ENCODE results near the gene ACOXL. TPM values are rescaled to one million over a fixed set of nuclear protein-coding genes. Genes with fewer than 3 reads are reported as not detected.

The ACOXL gene
- total RNA-seq, 2 donors from 2014 or later: not detected

DNA sequence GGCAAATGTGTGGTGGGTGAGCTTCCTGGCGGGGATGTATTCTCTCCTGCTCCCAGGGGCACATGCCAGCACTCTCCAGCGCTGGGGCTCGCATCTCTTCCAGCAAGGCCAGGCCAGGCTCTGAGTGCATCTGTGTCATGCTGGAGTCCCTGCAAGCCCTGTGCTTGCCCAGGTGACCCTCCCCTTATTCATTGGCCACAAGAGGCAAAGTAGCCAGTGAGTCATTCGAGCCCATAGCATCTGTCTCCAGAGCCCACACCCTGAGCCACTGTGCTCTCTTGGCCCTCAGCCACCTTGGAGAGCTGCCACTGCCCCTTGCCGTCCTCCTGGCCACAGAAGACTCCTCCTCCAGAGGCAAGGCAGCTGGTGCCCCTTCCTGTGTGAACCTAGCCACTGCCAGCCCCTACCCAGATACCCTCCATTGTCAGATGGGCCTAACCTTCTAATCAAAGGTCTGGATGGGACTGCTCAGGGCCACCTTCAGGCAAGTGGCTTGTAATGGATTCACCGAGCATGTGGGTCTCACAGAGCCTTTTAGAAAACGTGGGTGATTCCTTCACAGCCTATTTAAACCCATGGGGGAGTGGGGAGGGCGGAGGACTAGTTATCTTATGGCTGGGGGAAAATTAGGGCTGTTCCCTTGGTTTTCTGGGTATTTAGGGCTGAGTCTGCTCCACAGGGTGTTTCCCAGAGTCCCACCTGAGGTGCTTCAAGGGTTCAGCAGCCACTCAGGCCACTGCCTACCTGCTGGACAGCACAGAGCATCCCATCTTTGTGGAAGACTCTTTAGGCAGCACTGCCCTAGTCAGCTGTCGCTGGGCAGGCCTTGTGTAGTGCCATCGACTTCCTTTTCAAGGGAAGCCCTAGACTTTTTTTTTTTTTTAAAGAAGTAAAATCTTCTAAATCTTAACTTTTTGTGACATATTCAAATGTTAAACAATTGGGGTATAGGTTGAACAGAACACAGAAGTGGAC is 137.4 kb downstream of the ACOXL start:
- DNase-seq (ENCODE audit: low spot score) (no peak), ATAC-seq (ENCODE audit: insufficient number of reproducible peaks, low FRiP score, low read depth) (no peak)
- Histone ChIP-seq H3K27me3 (replicated peaks; ENCODE audit: insufficient read depth) (no peaks in the 10 kb centered on the region), H3K9me3 (no peaks in the 10 kb centered on the region), H3K27ac (no peak overlapping the region), H3K36me3 (no peaks in the 10 kb centered on the region), H3K4me3 (no peak overlapping the region), H3K4me1 (ENCODE audit: control insufficient read depth in 1 of 2, low read depth in 2 of 2) (no peaks in the 10 kb centered on the region)
- TF ChIP-seq, protein P1, sequence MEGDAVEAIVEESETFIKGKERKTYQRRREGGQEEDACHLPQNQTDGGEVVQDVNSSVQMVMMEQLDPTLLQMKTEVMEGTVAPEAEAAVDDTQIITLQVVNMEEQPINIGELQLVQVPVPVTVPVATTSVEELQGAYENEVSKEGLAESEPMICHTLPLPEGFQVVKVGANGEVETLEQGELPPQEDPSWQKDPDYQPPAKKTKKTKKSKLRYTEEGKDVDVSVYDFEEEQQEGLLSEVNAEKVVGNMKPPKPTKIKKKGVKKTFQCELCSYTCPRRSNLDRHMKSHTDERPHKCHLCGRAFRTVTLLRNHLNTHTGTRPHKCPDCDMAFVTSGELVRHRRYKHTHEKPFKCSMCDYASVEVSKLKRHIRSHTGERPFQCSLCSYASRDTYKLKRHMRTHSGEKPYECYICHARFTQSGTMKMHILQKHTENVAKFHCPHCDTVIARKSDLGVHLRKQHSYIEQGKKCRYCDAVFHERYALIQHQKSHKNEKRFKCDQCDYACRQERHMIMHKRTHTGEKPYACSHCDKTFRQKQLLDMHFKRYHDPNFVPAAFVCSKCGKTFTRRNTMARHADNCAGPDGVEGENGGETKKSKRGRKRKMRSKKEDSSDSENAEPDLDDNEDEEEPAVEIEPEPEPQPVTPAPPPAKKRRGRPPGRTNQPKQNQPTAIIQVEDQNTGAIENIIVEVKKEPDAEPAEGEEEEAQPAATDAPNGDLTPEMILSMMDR (IDR thresholded peaks at IDR 0.05): no peak

DNA sequence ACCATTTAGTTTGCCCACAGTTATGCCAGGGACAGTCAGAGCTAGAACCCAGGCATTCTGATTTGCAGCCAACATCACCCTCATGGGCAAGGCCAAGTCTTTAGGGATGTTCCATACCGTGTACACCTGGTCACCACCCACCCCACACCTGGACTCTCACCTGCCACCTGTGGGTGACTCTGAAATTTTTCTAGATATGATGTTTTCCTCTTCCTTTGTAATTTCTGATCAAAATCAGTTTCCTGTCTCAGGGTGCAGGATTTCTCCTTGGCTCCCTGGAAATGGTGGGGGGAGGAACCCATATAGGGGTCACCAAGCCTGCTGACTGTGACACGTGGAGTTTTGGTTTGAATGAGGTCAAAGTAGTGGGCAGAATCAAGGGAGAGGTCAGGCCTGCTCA is 138.2 kb downstream of the ACOXL start:
- no peak for ATAC-seq (ENCODE audit: insufficient number of reproducible peaks, low FRiP score, low read depth)
- TF ChIP-seq, protein P1 (IDR thresholded peaks at IDR 0.05): no peak

DNA sequence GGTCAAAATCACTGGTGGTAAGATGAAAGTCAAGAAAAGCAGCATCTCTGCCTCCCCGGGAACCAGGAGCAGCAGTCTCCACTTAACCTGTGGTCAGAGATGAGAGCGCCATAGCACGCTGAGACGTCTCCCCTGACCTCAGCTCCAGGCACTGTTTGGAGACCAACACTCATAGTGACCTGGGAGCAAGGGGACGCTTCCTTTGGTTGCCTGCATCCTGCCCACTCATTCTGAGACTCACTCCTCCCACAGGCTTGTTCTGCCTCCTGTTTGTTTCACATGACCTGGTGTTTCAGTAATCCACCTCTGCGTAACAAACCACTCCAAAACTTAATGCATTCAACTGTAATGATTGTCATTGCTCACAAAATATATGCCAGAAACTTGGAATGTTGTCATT is 139.3 kb downstream of the ACOXL start:
- DNase-seq (ENCODE audit: low spot score): no peak
- no peak overlapping the region for H3K27ac ChIP-seq
- H3K4me3 ChIP-seq: no peak overlapping the region
- H3K27me3 ChIP-seq (replicated peaks; ENCODE audit: insufficient read depth): no peaks in the 10 kb centered on the region
- H3K4me1 ChIP-seq (ENCODE audit: control insufficient read depth in 1 of 2, low read depth in 2 of 2): no peaks in the 10 kb centered on the region
- no peaks in the 10 kb centered on the region for H3K9me3 ChIP-seq
- no peaks in the 10 kb centered on the region for H3K36me3 ChIP-seq
- TF ChIP-seq, protein P1 (IDR thresholded peaks at IDR 0.05): no peak
- ATAC-seq (ENCODE audit: insufficient number of reproducible peaks, low FRiP score, low read depth): no peak

More for the DNA sequence above, 138.2 kb downstream of the ACOXL start:
- no peaks in the 10 kb centered on the region for H3K9me3 ChIP-seq
- H3K36me3 ChIP-seq: no peaks in the 10 kb centered on the region
- H3K4me1 ChIP-seq (ENCODE audit: control insufficient read depth in 1 of 2, low read depth in 2 of 2): no peaks in the 10 kb centered on the region
- DNase-seq (ENCODE audit: low spot score): no peak
- H3K4me3 ChIP-seq: no peak overlapping the region
- no peak overlapping the region for H3K27ac ChIP-seq
- no peaks in the 10 kb centered on the region for H3K27me3 ChIP-seq (replicated peaks; ENCODE audit: insufficient read depth)

DNA sequence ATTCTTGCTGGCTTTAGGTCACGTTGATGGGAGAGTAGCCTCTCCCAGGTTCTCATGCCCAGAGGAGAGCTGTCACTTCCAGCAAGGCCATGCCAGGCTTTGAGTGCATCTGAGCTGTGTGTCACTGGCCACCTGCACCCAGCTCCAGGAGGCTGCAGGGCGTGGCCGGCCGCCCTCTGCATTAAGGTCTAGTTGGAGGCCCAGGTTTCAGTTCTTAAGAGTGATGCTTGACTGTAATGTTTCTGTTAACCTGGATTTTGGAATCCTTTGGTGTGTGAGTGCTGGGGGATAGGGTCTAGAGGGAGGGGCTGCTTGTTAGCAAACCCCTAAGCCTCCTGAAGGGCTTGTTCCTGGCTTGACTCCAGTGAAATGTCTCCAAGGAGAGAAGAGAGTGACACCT is 140.1 kb downstream of the ACOXL start:
- TF ChIP-seq, protein P1 (IDR thresholded peaks at IDR 0.05): no peak
- ATAC-seq (ENCODE audit: insufficient number of reproducible peaks, low FRiP score, low read depth) (no peak), DNase-seq (ENCODE audit: low spot score) (no peak)
- no peaks in the 10 kb centered on the region for H3K9me3 ChIP-seq
- H3K27me3 ChIP-seq (replicated peaks; ENCODE audit: insufficient read depth): no peaks in the 10 kb centered on the region
- H3K36me3 ChIP-seq: no peaks in the 10 kb centered on the region
- H3K4me3 ChIP-seq: no peak overlapping the region
- no peak overlapping the region for H3K27ac ChIP-seq
- H3K4me1 ChIP-seq (ENCODE audit: control insufficient read depth in 1 of 2, low read depth in 2 of 2): no peaks in the 10 kb centered on the region

DNA sequence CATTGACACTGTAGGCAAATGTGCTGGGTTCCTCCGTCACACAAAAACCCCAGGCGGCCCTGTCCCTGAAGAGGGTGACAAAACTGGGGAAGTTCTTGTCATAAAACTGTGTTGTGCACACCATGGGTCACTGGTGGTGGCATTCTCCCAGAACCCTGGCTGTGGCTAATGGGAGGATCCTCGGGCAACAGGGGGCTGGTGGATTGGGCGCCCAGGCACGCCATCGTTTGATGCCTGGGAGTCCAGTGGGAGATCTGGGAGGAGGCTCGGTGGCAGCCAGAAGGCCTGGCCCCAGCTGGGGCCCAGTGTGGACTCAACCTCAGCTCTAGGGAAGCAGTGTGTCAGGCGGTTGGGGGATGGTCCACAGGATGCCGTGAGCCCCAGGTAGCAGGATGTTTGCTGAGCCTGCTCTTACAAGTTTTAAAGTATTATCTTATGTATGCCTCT is 140.7 kb downstream of the ACOXL start:
- Histone ChIP-seq H3K27me3 (replicated peaks; ENCODE audit: insufficient read depth) (no peaks in the 10 kb centered on the region), H3K27ac (no peak overlapping the region), H3K9me3 (no peaks in the 10 kb centered on the region), H3K4me1 (ENCODE audit: control insufficient read depth in 1 of 2, low read depth in 2 of 2) (no peaks in the 10 kb centered on the region), H3K36me3 (no peaks in the 10 kb centered on the region), H3K4me3 (no peak overlapping the region)
- TF ChIP-seq, protein P1 (IDR thresholded peaks at IDR 0.05): no peak
- DNase-seq (ENCODE audit: low spot score) (no peak), ATAC-seq (ENCODE audit: insufficient number of reproducible peaks, low FRiP score, low read depth) (no peak)

Measured in thoracic aorta (tissue), 2 donors.